ENCODE measurements around the gene PSMB2.

PSMB2 gene

GRCh38 chr1:35605071-35605866, 36.1 kb downstream of the PSMB2 start:
- Histone ChIP-seq H3K27ac (ENCODE audit: low read depth, low read length) (no peak overlapping the region), H3K27me3 (ENCODE audit: control insufficient read depth in 1 of 2, insufficient read depth in 2 of 2, low read length in 2 of 2) (no peaks in the 10 kb centered on the region), H3K9me3 (ENCODE audit: low read length) (no peaks in the 10 kb centered on the region), H3K9ac (ENCODE audit: low read length) (no peak overlapping the region), H3K36me3 (ENCODE audit: insufficient read depth, low read length) (peaks cover 67% of the 10 kb centered on the region), H3K4me3 (ENCODE audit: low read depth in 1 of 2, low read length in 2 of 2) (no peak overlapping the region), H3K4me1 (ENCODE audit: insufficient read depth, low read length) (no peaks in the 10 kb centered on the region)

GRCh38 chr1:35603941-35604340, 37.4 kb downstream of the PSMB2 start:
- Histone ChIP-seq H3K36me3 (ENCODE audit: insufficient read depth, low read length) (peaks cover 66% of the 10 kb centered on the region), H3K9me3 (ENCODE audit: low read length) (no peaks in the 10 kb centered on the region), H3K4me1 (ENCODE audit: insufficient read depth, low read length) (no peaks in the 10 kb centered on the region)

GRCh38 chr1:35603468-35603867, 37.9 kb downstream of the PSMB2 start:
- Histone ChIP-seq H3K9ac (ENCODE audit: low read length) (no peak overlapping the region), H3K27ac (ENCODE audit: low read depth, low read length) (no peak overlapping the region), H3K4me3 (ENCODE audit: low read depth in 1 of 2, low read length in 2 of 2) (no peak overlapping the region), H3K27me3 (ENCODE audit: control insufficient read depth in 1 of 2, insufficient read depth in 2 of 2, low read length in 2 of 2) (no peaks in the 10 kb centered on the region), H3K36me3 (ENCODE audit: insufficient read depth, low read length) (peaks cover 61% of the 10 kb centered on the region), H3K4me1 (ENCODE audit: insufficient read depth, low read length) (no peaks in the 10 kb centered on the region), H3K9me3 (ENCODE audit: low read length) (no peaks in the 10 kb centered on the region)

More at GRCh38 chr1:35603941-35604340, 37.4 kb downstream of the PSMB2 start:
- Histone ChIP-seq H3K4me3 (ENCODE audit: low read depth in 1 of 2, low read length in 2 of 2) (no peak overlapping the region), H3K27me3 (ENCODE audit: control insufficient read depth in 1 of 2, insufficient read depth in 2 of 2, low read length in 2 of 2) (no peaks in the 10 kb centered on the region), H3K27ac (ENCODE audit: low read depth, low read length) (no peak overlapping the region), H3K9ac (ENCODE audit: low read length) (no peak overlapping the region)

- Histone ChIP-seq H3K27me3 (ENCODE audit: control insufficient read depth in 1 of 2, insufficient read depth in 2 of 2, low read length in 2 of 2) (no peaks in the 10 kb centered on the region), H3K9ac (ENCODE audit: low read length) (no peak overlapping the region), H3K4me1 (ENCODE audit: insufficient read depth, low read length) (no peaks in the 10 kb centered on the region), H3K4me3 (ENCODE audit: low read depth in 1 of 2, low read length in 2 of 2) (no peak overlapping the region), H3K36me3 (ENCODE audit: insufficient read depth, low read length) (peaks cover 43% of the 10 kb centered on the region), H3K9me3 (ENCODE audit: low read length) (no peaks in the 10 kb centered on the region), H3K27ac (ENCODE audit: low read depth, low read length) (no peak overlapping the region)
Measured at GRCh38 chr1:35600593-35600992, 40.7 kb downstream of the PSMB2 start.

GRCh38 chr1:35599411-35599810, 41.9 kb downstream of the PSMB2 start:
- Histone ChIP-seq H3K4me3 (ENCODE audit: low read depth in 1 of 2, low read length in 2 of 2) (no peak overlapping the region), H3K36me3 (ENCODE audit: insufficient read depth, low read length) (peaks cover 31% of the 10 kb centered on the region), H3K27ac (ENCODE audit: low read depth, low read length) (no peak overlapping the region), H3K9me3 (ENCODE audit: low read length) (no peaks in the 10 kb centered on the region), H3K9ac (ENCODE audit: low read length) (no peak overlapping the region), H3K27me3 (ENCODE audit: control insufficient read depth in 1 of 2, insufficient read depth in 2 of 2, low read length in 2 of 2) (no peaks in the 10 kb centered on the region), H3K4me1 (ENCODE audit: insufficient read depth, low read length) (no peaks in the 10 kb centered on the region)

GRCh38 chr1:35598895-35599294, 42.4 kb downstream of the PSMB2 start:
- H3K9me3 ChIP-seq (ENCODE audit: low read length): no peaks in the 10 kb centered on the region
- H3K27ac ChIP-seq (ENCODE audit: low read depth, low read length): no peak overlapping the region
- no peak overlapping the region for H3K4me3 ChIP-seq (ENCODE audit: low read depth in 1 of 2, low read length in 2 of 2)
- H3K9ac ChIP-seq (ENCODE audit: low read length): no peak overlapping the region
- H3K36me3 ChIP-seq (ENCODE audit: insufficient read depth, low read length): peaks cover 26% of the 10 kb centered on the region
- H3K4me1 ChIP-seq (ENCODE audit: insufficient read depth, low read length): no peaks in the 10 kb centered on the region
- H3K27me3 ChIP-seq (ENCODE audit: control insufficient read depth in 1 of 2, insufficient read depth in 2 of 2, low read length in 2 of 2): no peaks in the 10 kb centered on the region

- Histone ChIP-seq H3K4me1 (ENCODE audit: insufficient read depth, low read length) (no peaks in the 10 kb centered on the region), H3K4me3 (ENCODE audit: low read depth in 1 of 2, low read length in 2 of 2) (no peak overlapping the region), H3K27me3 (ENCODE audit: control insufficient read depth in 1 of 2, insufficient read depth in 2 of 2, low read length in 2 of 2) (no peaks in the 10 kb centered on the region), H3K9ac (ENCODE audit: low read length) (no peak overlapping the region), H3K27ac (ENCODE audit: low read depth, low read length) (no peak overlapping the region), H3K36me3 (ENCODE audit: insufficient read depth, low read length) (peaks cover 16% of the 10 kb centered on the region), H3K9me3 (ENCODE audit: low read length) (no peaks in the 10 kb centered on the region)
Measured at GRCh38 chr1:35597870-35598269, 43.5 kb downstream of the PSMB2 start.

- Histone ChIP-seq H3K4me3 (ENCODE audit: low read depth in 1 of 2, low read length in 2 of 2) (no peak overlapping the region), H3K36me3 (ENCODE audit: insufficient read depth, low read length) (peaks cover 5% of the 10 kb centered on the region), H3K27me3 (ENCODE audit: control insufficient read depth in 1 of 2, insufficient read depth in 2 of 2, low read length in 2 of 2) (no peaks in the 10 kb centered on the region), H3K4me1 (ENCODE audit: insufficient read depth, low read length) (no peaks in the 10 kb centered on the region), H3K9me3 (ENCODE audit: low read length) (no peaks in the 10 kb centered on the region), H3K27ac (ENCODE audit: low read depth, low read length) (no peak overlapping the region), H3K9ac (ENCODE audit: low read length) (no peak overlapping the region)
Measured at GRCh38 chr1:35595684-35596083, 45.6 kb downstream of the PSMB2 start.

GRCh38 chr1:35594005-35594760, 47.1 kb downstream of the PSMB2 start:
- no peak overlapping the region for H3K9ac ChIP-seq (ENCODE audit: low read length)
- no peaks in the 10 kb centered on the region for H3K27me3 ChIP-seq (ENCODE audit: control insufficient read depth in 1 of 2, insufficient read depth in 2 of 2, low read length in 2 of 2)
- H3K9me3 ChIP-seq (ENCODE audit: low read length): no peaks in the 10 kb centered on the region
- no peaks in the 10 kb centered on the region for H3K4me1 ChIP-seq (ENCODE audit: insufficient read depth, low read length)
- no peak overlapping the region for H3K27ac ChIP-seq (ENCODE audit: low read depth, low read length)
- H3K4me3 ChIP-seq (ENCODE audit: low read depth in 1 of 2, low read length in 2 of 2): no peak overlapping the region
- H3K36me3 ChIP-seq (ENCODE audit: insufficient read depth, low read length): peaks cover under 1% of the 10 kb centered on the region

GRCh38 chr1:35592991-35593769, 48.1 kb downstream of the PSMB2 start:
- no peak overlapping the region for H3K9ac ChIP-seq (ENCODE audit: low read length)

GRCh38 chr1:35591211-35591610, 50.1 kb downstream of the PSMB2 start:
- no peak overlapping the region for H3K27ac ChIP-seq (ENCODE audit: low read depth, low read length)
- H3K27me3 ChIP-seq (ENCODE audit: control insufficient read depth in 1 of 2, insufficient read depth in 2 of 2, low read length in 2 of 2): no peaks in the 10 kb centered on the region
- no peaks in the 10 kb centered on the region for H3K9me3 ChIP-seq (ENCODE audit: low read length)
- no peaks in the 10 kb centered on the region for H3K36me3 ChIP-seq (ENCODE audit: insufficient read depth, low read length)
- H3K4me3 ChIP-seq (ENCODE audit: low read depth in 1 of 2, low read length in 2 of 2): no peak overlapping the region
- H3K9ac ChIP-seq (ENCODE audit: low read length): no peak overlapping the region
- no peaks in the 10 kb centered on the region for H3K4me1 ChIP-seq (ENCODE audit: insufficient read depth, low read length)

More at GRCh38 chr1:35592991-35593769, 48.1 kb downstream of the PSMB2 start:
- Histone ChIP-seq H3K9me3 (ENCODE audit: low read length) (no peaks in the 10 kb centered on the region), H3K36me3 (ENCODE audit: insufficient read depth, low read length) (no peaks in the 10 kb centered on the region), H3K27me3 (ENCODE audit: control insufficient read depth in 1 of 2, insufficient read depth in 2 of 2, low read length in 2 of 2) (no peaks in the 10 kb centered on the region), H3K4me1 (ENCODE audit: insufficient read depth, low read length) (no peaks in the 10 kb centered on the region), H3K4me3 (ENCODE audit: low read depth in 1 of 2, low read length in 2 of 2) (no peak overlapping the region), H3K27ac (ENCODE audit: low read depth, low read length) (no peak overlapping the region)
